HG02981 (cell line): ENCODE data around the gene CLDN20.

Experiments used
- ATAC-seq: cut with Tn5 transposase; IDR thresholded peaks from one replicate; pipeline ENCODE4 v1.9.1; 2021; ENCODE audit warnings: mild to moderate bottlenecking, moderate library complexity; ENCODE audit not compliant: unreplicated experiment

CLDN20 gene

DNA sequence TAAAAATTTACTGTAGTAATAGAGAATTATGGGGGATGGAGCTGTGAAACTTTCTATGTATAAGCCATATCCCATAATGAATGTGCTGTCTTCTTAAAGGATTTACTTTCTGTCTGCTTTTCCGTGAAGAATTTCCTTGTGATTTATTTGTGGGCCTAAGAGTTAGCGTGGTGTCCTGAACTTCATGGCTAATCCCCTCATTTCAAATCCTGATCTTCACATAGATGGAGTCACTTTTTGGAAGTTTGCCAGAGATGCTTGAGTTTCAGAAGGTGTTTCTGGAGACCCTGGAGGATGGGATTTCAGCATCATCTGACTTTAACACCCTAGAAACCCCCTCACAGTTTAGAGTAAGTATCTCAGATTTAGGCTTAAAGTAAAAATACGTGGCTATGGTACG lies 19.4 kb upstream of the CLDN20 start:
- ATAC-seq, result no peak

DNA sequence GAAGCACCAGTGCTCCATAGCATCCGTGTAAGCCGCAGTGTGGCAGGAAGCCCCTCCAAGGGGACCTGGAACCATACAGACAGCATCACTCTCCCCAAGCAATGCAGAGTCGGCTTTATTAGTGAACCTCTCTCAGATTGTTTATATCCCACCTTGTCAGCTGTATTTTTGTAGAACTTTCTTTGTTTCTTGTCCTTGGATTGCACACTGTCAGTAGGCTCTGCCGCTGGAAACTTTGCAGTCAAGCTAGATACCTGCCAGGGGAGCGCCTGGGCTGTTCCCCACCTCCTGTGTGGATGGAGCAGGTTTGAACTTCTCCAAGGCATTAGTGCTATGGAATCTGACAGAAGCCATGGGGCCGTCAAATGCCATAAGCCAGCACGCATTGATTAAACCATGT lies 18.6 kb upstream of the CLDN20 start:
- ATAC-seq, result no peak

DNA sequence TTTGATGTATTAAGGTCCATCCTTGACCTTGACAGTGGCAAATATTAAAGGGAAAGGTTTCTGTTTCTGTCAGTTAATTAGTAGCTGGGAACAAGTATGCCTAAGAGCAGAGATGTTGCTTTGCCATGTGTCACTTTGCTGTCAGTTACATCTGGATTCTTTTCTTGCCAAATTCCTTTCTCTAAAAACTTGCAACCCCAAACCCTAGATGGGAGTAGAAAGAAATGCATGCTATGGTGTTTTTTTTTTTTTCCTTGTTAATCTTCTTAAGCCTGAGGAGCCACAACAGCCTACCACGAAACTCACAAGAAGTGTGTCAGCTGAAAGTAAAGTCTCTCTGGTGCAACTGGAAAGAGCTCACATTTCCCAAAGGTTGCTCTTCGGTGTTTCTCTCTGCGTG lies 18.0 kb upstream of the CLDN20 start:
- no peak for ATAC-seq

DNA sequence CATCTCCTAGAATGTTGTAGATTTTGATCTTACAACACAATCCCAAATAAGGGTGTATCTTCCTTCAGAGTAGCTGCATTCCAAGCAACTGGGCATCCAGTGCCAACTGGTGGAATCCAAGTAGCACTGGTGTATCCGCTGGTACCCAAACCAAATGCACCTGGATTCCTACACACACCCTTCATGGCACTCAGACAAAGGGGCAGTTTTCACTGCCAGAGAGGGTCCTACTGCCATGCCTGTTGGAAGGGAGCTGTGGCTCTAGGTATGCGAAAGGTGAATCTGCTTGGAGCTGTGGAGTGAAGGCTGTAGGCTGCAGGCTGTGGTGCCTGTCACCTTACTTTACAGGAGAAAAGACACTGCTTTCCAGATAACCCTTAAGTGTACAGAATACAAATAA lies 17.0 kb upstream of the CLDN20 start:
- ATAC-seq, result no peak

DNA sequence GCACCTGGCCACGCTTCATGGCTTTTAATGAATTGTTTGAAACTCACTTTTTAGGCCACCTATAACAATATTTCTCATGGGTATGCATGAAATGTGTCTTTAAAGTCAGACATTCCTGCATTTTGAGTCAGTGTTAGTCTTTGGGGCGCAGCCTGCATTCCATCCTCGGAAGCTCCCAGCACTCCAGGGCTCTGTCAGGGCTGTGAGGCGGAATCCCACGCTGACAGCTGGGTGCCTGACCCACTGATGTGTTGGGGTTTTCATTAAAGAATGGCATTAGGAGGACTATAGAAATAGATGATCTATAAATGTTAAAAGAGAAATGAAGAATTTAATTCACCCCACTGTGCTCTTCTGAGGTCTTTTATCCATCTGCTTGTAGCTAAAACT lies 16.2 kb upstream of the CLDN20 start:
- ATAC-seq, result no peak

DNA sequence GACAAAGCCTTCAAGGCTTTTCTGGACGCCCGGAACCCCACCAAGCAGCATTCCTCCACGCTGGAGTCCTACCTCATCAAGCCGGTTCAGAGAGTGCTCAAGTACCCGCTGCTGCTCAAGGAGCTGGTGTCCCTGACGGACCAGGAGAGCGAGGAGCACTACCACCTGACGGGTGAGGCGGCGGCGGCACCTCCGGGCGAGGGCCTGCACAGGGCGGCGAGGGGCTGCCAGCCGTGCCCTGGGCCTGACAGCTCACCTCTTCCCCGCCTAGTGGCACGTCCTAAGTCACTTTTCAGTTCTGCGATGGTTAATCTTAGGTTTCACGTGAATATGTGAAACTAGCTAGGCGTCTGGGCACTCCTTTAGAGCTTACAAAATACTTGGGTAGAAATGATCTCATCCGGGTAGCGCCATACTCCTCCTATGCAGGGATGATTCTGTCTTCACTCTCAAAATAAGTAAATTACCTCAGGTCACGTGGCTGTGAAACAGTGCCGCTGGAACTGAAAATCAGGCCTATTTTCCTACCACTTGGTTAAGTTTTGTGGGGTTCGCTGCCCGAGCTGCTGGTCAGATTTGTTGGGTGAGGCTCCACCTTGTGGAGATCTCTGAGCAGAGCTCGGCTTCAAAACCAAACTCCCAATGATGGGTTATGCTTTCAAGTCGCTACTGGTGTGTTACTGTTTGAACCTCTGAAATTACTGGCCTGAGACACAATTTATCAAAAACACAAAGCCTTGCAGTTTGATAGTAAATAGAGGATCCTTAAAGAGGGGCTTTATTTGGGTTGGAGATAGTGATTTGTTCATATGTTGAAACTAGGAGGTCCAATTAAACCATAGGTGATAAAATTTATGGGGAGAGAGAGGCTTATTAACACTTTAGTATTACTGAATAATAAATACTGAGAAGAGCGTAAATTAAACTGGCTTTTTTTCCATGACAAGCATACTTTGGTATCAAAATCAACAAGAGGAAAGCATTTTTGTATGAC lies 15.5 kb upstream of the CLDN20 start:
- ATAC-seq, result no peak

DNA sequence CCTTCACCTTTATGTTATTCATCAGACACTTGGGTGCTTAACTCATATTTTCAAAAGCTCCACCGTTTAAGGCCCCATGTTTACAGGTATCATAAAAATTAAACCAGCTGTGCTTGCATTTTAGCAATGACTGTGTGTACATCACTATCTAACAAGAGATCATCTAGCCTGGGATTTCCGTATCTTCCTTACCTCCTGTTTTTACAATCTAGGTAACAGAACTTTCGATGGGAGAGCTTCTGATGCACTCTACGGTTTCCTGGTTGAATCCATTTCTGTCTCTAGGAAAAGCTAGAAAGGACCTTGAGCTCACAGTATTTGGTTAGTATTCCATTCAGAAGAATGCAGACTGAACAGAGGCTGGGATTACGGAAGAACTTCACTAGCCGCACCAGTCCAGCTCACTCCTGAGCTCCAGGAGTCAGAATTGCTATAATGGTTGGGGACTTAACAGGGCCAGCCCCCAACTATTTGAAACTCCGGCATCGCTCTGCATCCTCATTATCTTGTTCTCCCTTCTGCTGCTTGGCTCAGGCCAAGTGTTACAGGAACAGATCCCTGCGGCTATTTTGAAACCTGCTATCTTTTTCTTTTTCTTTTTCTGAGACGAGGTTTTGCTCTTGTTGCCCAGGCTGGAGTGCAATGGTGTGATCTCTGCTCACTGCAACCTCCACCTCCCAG lies 13.0 kb upstream of the CLDN20 start:
- no peak for ATAC-seq

DNA sequence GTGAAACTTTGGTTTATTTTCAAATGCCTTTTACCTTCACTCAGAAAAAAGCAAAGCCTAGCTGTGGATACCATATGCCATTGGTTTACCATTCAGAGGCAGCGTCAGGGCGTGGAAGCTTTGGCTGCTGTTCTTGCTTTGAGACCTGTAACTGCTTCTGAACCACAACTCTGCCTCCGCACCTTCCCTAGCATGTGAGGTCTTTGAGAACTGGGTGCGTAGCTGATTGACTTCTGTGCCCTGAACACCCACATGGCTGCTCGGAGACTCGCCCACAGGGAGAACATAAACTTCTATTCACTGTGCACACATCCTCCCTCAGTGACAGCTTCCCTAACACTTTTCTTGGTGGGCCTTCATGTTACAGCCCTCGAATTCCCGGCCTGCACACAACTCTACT lies 11.2 kb upstream of the CLDN20 start:
- ATAC-seq, result no peak

DNA sequence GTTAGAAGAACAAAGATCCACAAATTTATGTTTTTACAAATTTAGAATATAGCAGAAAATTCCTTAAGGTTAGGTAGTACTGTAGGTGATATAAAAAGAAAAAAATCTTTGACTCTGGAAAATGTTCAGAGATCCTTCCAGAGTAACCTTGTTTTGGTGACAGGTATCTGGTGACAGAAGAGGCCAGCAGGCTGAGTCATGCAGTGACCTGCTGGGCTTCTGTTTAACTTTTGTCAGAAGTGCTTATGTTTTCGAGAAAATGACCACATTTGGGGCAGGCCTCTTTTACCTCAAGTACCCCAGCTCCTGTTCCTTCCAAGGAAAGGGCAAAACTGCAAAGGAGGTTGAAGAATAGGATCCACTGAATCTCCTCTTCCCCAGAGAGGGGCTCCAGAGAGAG lies 10.5 kb upstream of the CLDN20 start:
- ATAC-seq, result no peak

DNA sequence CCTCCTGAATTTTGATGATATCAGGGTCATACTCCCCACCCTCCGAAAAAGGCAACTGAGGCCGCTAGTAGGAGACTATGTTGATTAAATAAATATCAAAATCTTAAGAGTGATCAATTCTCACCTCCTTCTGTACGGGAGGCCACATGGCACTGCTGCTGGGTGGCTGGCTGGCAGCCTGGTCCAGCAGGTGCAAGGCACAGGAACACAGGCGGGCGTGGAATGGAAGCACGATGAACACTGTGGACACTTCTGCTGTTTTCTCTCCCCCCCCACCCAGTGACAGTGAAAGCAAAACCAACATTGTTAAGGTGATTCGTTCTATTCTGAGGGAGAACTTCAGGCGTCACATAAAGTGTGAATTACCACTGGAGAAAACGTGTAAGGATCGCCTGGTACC lies 9.7 kb upstream of the CLDN20 start:
- no peak for ATAC-seq

DNA sequence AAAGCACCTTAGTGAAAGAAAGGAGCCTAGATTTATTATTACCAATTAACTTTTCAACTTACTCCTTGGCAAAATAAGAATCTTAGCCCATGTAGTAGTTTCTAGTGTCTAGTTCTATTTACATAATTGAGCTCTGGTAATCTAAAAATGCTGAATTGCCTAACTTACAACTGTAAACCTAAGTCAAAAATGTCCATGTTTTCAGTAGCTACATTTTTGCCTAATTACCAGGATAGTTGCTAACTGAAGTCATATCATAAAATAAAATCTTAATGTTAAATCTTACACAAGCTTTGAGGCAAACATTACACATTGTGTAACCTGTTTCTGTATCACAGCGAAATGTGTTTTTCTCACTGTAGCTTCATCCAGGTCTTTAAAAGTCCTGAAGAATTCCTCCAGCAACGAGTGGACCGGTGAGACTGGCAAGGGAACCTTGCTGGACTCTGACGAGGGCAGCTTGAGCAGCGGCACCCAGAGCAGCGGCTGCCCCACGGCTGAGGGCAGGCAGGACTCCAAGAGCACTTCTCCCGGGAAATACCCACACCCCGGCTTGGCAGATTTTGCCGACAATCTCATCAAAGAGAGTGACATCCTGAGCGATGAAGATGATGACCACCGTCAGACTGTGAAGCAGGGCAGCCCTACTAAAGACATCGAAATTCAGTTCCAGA lies 7.6 kb upstream of the CLDN20 start:
- ATAC-seq, result no peak

DNA sequence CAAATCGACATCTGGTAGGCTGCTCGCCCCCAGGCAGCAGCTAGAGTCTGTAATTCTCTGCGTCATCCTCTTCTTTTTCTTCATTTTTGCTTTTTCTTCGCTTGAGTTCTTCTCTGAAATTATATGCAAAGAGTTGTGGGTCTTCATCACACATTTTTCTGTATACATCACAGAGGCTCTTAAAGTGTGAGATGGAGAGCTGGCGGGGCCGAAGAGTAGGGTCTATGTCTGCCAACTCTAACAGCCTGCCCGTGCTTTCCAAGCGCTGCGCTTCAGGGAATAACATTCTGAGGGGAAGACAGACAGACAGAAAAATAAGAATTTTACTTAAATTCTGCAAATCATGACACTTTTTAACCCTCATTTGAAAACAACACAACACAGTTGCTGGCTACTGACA lies 6.0 kb upstream of the CLDN20 start:
- no peak for ATAC-seq

DNA sequence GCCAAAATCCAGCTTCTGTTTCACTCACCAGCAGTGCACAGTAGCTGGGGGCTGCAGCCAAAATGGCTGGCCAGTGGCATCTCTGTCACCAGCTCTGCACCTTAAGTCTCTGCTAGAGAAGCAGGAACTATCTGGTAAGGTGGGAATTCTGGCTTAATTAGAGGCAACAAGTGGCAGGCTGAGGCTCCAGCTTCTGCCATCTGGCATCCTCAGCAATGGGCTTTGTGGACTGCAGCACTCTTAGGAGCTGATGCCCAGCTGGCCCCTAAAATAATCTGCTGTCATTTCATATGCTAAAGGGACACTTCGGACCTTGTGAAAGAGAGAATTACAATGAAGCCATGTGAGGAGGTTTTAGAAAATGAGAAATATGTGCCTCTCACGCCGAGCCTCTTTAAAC lies 4.6 kb upstream of the CLDN20 start:
- ATAC-seq, result no peak

DNA sequence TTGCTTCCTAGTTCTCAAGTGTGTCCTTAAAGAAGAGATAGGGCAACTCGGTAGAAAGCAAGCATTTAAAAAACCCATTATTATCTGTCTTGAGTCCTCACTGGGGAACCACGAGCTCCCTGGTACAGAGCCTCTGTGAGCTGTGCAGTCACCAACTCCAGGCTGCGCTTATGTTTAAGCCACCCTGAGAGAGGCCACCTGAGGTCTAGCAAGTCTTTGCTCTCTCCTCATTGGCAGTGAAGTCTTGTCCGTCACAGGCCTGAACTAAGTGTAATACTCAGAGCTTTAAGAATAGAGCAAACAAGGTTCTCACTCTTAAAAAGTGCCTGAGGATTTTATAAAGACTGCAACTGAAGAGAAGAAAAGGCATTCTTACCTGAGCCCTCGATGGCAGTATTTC lies 3.9 kb upstream of the CLDN20 start:
- no peak for ATAC-seq

DNA sequence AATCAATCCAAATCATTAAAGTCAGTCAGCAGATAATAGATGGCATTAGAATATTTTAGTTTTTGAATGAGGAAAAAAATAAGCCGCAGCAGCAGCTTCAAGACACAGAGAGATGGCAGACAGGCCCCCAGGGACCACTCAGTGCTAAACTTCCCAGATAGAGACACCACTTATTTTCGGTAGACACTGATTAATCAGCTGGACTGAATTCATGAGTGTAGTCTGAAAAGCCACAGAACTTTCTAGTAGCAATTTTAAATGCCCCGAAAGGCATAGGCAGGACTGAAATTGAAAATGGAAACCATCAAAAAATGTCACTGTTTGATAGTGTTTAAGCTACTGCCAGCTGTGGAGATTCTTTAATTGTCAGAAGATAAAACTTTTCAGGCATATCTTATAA lies 3.1 kb upstream of the CLDN20 start:
- ATAC-seq, result no peak

DNA sequence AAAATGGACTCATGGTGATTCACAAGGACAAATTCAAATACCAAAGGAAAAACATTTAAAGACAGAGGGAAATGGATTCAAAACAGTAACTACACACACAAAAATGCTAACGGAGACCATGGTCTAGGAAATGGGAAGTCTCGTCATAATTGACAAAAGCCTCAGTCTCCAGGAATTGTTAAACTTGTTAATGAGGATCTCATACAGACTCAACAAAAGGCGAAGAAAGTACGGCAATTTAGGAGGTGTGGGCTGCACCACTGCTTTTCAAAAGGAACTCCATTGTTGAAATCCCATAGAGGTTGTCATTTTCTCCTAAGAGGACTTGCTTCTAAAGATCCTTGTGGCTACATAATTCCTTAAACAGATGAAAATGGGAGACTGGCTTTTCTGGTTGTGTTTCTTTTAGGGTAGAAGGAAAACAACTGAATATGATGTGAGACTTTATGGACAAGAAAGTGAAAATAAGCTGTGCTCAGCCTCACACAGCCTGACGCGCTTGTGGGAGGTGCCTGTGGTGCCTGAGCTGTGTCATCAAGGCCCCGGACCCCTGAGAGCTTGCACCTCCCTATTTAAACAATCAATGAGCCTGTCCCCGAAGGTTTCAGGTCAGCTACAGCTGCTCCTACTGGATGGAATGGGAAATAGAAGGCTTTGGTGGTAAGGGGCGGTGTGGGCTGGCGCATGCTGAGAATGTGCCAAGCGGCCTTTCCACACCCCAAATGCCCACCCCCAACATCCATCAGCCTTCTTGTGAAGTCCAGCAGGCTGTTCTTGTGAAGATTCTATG lies 2.5 kb upstream of the CLDN20 start:
- ATAC-seq, result no peak

DNA sequence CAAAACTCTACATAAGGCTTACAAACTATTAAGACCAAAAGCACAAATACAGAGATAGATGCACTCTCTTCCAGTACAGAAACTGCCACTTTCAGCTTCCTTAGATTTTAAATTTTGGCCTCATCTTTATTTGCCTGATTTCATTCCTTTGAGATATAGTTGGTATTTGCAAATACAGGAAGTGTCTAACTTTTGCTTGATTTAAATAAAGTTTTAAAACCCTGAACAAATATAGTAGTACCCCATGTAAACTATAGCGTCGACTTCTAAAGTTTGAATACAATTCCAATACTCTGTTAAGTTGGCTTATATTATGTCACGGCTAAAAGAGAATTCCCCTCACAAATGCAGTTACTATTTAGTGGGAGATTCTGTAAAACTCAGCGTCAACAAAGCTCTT lies 1.2 kb upstream of the CLDN20 start:
- no peak for ATAC-seq

DNA sequence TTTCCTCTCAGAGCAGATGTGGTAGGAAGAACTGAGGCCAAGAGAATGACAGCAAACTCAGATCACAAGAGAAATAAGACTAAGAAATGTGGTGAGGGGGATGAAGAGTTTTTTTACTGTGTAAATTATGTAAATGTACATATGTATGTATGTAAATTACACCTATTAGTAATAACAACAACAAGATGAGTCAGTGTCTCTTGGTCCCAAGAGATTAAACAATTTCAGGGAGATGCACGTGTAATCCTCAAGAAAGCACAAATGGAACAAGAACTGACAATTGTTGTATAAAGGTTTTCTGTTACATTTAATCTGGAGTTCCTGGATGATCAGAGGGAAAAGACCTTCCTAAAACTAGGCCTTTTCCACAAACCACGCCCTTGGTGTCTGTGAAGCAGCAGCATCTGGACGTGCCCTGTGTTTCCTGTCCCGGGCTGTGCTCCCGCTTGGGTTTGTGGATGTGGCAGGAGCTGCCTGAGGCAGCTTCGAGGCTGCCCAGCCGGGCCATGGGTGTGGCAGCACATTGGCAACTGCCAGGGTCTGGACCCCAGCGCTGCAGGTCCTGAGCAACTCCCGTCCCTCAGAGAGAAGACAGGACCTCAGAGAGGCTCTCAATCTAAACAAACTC lies 994 bp downstream of the CLDN20 start:
- ATAC-seq, result no peak

DNA sequence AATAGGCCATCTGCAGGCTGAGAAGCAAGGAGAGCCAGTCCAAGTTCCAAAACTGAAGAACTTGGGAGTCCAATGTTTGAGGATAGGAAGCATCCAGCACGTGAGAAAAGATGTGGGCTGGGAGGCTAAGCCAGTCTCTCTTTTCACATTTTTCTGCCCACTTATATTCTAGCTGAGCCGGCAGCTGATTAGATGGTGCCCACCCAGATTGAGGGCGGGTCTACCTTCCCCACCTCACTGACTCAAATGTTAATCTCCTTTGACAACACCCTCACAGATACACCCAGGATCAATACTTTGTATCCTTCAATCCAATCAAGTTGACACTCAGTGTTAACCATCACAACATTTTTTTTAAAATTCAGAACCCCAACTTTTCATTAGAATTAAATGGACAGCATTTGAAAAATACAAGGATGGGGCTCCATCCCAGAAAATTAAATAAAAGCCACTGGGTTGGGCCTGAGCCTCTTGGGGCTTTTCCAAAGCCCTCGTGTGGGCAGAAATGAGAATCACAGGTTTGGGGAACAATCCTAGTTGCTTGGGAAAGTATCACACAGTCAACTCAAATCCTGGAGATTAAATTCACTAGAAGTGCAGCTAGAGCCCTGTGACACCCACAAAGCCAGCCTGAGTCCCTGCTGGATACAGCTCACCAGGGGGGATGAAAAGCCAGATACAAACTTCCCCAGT lies 2.2 kb downstream of the CLDN20 start:
- ATAC-seq, result no peak

DNA sequence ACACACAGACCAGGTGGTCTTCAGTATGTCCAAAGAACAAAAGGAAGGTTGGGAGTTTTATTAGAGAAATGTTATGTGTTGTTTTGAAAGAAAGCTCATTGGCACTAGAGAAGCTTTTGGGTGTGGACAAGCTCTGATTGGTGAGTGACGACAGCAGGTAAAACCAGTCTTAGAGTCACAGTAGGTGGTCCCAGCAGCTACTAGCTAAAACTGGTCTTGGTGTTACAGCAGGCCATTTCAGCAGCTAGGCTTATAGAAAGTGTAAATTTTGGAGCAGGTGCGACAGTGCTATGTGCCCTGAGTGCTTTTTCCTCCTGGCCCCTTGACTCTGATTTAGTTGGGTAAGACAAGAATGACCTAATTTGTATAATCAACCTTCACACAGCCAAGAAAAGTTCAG lies 3.6 kb downstream of the CLDN20 start:
- no peak for ATAC-seq
